HepG2 (cell line): Measurements from ENCODE around the gene SEMA3G. TPM values are rescaled to one million over a fixed set of nuclear protein-coding genes. Genes with fewer than 3 reads are reported as not detected.

Source experiments
- ATAC-seq: fragments of 200-7000 bp; cut with Tn5 transposase; 3 replicates; pipeline ENCODE4 v1.9.1; 2020; ENCODE audit warnings: mild to moderate bottlenecking, moderate library complexity
- BruUV-seq: library from RNA; stranded (reverse); fragments of 400-500 nt; replicated peaks from 2 replicates; lab custom pipeline; 2021; lab: Mats Ljungman, UMichigan
- CTCF ChIA-PET: fragments of 300-600 bp; formaldehyde crosslinking; extraction: SDS; loops from one replicate; lab custom pipeline; 2021; ENCODE audit warnings: low total read pairs, inconsistent platforms, low intra/inter-chr PET ratio; lab: Yijun Ruan, JAX
- POLR2A ChIA-PET: fragments of 350-600 bp; sonication (Branson Sonifier 250); formaldehyde crosslinking; loops from one replicate; lab custom pipeline; 2020; ENCODE audit warnings: antibody characterized with exemption, inconsistent platforms; lab: Yijun Ruan, JAX
- DNase-seq: peaks from one replicate; pipeline ENCODE4 v3.0.0-alpha.2; 2015; ENCODE audit warnings: low spot score
- FAIRE-seq: peaks from 3 replicates; lab custom pipeline; 2011; peaks lifted over from hg19 to GRCh38; lab: Jason Lieb, UNC
- H2AFZ ChIP-seq: one replicate; pipeline ENCODE4 v1.6.1; 2011; ENCODE audit warnings: low read length, inconsistent platforms
- H3K27ac ChIP-seq: fragments of 300-600 bp; 3 replicates; pipeline ENCODE4 v1.8.0; 2011; ENCODE audit warnings: mixed run types, mild to moderate bottlenecking, mixed read lengths, low read length, inconsistent platforms; ENCODE audit not compliant: insufficient read depth; ENCODE audit errors: extremely low read length
- H3K27me3 ChIP-seq, 2 experiments: fragments of 200-600 bp in 1 of 2; 2 replicates in 1 of 2; 3 replicates in 1 of 2; pipeline versions ENCODE4 v1.6.0 to v1.8.0; 2011; ENCODE audit warnings: low read length in 2 of 2, mild to moderate bottlenecking in 2 of 2, moderate library complexity in 2 of 2, inconsistent platforms in 1 of 2; ENCODE audit not compliant: insufficient read depth in 2 of 2, control insufficient read depth in 1 of 2
- H3K36me3 ChIP-seq, 2 experiments: fragments of 200-600 bp in 1 of 2; replicated peaks in 1 of 2; 2 replicates in 1 of 2; 3 replicates in 1 of 2; pipeline versions ENCODE4 v1.5.1 to v1.8.0; 2011; ENCODE audit warnings: low read length in 2 of 2, inconsistent platforms in 1 of 2; ENCODE audit not compliant: insufficient read depth in 2 of 2, control insufficient read depth in 1 of 2
- H3K4me1 ChIP-seq: 2 replicates; pipeline ENCODE4 v1.5.1; 2012; ENCODE audit warnings: low read length, inconsistent platforms; ENCODE audit not compliant: insufficient read depth
- H3K4me2 ChIP-seq: 2 replicates; pipeline ENCODE4 v1.6.0; 2011; ENCODE audit warnings: low read depth, low read length, inconsistent platforms
- H3K4me3 ChIP-seq, 3 experiments: fragments of 200-600 bp in 1 of 3; sonication (generic), shearing (Covaris generic) in 1 of 3; replicated peaks in 1 of 3; 2 replicates each; pipeline ENCODE4 v1.5.1; 2011 to 2016; ENCODE audit warnings: low read length in 3 of 3, inconsistent platforms in 2 of 3, low read depth in 2 of 3, mild to moderate bottlenecking in 2 of 3, control low read depth in 1 of 3, mixed read lengths in 1 of 3; ENCODE audit not compliant: insufficient read depth in 1 of 3
- H3K79me2 ChIP-seq: one replicate; pipeline ENCODE4 v1.6.1; 2011; ENCODE audit warnings: low read length, inconsistent platforms; ENCODE audit not compliant: insufficient read depth
- H3K9ac ChIP-seq: 2 replicates; pipeline ENCODE4 v1.6.0; 2011; ENCODE audit warnings: mild to moderate bottlenecking, low read depth, low read length, inconsistent platforms; ENCODE audit not compliant: insufficient read depth
- H3K9me3 ChIP-seq: 2 replicates; pipeline ENCODE4 v1.5.1; 2012; ENCODE audit warnings: mild to moderate bottlenecking, low read length
- H4K20me1 ChIP-seq: 2 replicates; pipeline ENCODE4 v1.6.0; 2011; ENCODE audit warnings: inconsistent platforms, mild to moderate bottlenecking, low read length, moderate library complexity; ENCODE audit not compliant: insufficient read depth
- JUNB ChIP-seq: sonication (generic); formaldehyde crosslinking; IDR thresholded peaks from 2 replicates; pipeline ENCODE4 v1.8.0; 2022; ENCODE audit warnings: missing genetic modification reagents, mild to moderate bottlenecking, borderline replicate concordance
- PCBP1 ChIP-seq: fragments of 200-400 bp; formaldehyde crosslinking; IDR thresholded peaks from 2 replicates; pipeline ENCODE4 v1.6.1; 2017; ENCODE audit warnings: mild to moderate bottlenecking, low read depth, low read length, borderline replicate concordance
- SAP130 ChIP-seq: IDR thresholded peaks from 2 replicates; pipeline ENCODE4 v1.6.1; 2016; ENCODE audit warnings: low read depth
- THAP9 ChIP-seq: sonication (generic); formaldehyde crosslinking; IDR thresholded peaks from 2 replicates; pipeline ENCODE4; 2020; ENCODE audit warnings: missing genetic modification reagents, mild to moderate bottlenecking, borderline replicate concordance
- ZNF138 ChIP-seq: sonication (generic); formaldehyde crosslinking; IDR thresholded peaks from 2 replicates; pipeline ENCODE4 v1.5.0; 2020; ENCODE audit warnings: mild to moderate bottlenecking, low read depth, missing genetic modification reagents
- ZNF629 ChIP-seq: sonication (generic); formaldehyde crosslinking; conservative IDR thresholded peaks from 2 replicates; pipeline ENCODE4 v1.5.0; 2020; ENCODE audit warnings: missing genetic modification reagents
- WGBS: methylation state at CpG from one replicate; pipeline ENCODE4 v1.1.6; 2017; ENCODE audit warnings: low lambda C conversion rate; 5-methylcytosine and 5-hydroxymethylcytosine counted together
- in situ Hi-C: cut with HindIII; loops from 2 replicates; pipeline ENCODE4 v1.10.0; 2017; ENCODE audit warnings: low pct_unique_long_range_greater_than_20kb; ENCODE audit not compliant: extremely low pct_ligation_motif_present
- intact Hi-C: fragments of 100-400 bp; cut with micrococcal nuclease; formaldehyde crosslinking; loops from one replicate; pipeline ENCODE4 v1.10.0; 2022; ENCODE audit not compliant: unreplicated experiment
- polyA plus RNA-seq, 8 experiments: library from polyadenylated mRNA; depleted of rRNA in 3 of 8; stranded (reverse) in 7 of 8; unstranded in 1 of 8; fragments of >200 nt; fragmentation: Illumina TruSeq in 4 of 8; extraction: Trizol in 4 of 8; gene quantifications; 2 replicates each; pipeline versions ENCODE4 v1.2.1 to v1.2.3, GENCODE V29; 2011 to 2016; ENCODE audit warnings: low read depth in 4 of 8, missing spikeins in 1 of 8, mixed read lengths in 1 of 8; ENCODE audit not compliant: insufficient read depth in 1 of 8
- total RNA-seq, 5 experiments: library from RNA; depleted of rRNA; stranded (reverse); fragments of >200 nt; fragmentation: Illumina TruSeq; extraction: Trizol; gene quantifications; 2 replicates each; pipeline ENCODE4 v1.2.3, GENCODE V29; 2016; ENCODE audit warnings: low read depth in 1 of 5
- TF ChIP-seq, protein P1 (sequence below): fragments of 450-650 bp; IDR thresholded peaks from 2 replicates; pipeline ENCODE4 v1.6.1; 2016

SEMA3G gene
- total and polyA plus RNA-seq, 2 of the 13 experiments (the other 11 are each of a cell fraction or from before 2014, with no cell fraction given), result 6.1 to 8.3 TPM

DNA sequence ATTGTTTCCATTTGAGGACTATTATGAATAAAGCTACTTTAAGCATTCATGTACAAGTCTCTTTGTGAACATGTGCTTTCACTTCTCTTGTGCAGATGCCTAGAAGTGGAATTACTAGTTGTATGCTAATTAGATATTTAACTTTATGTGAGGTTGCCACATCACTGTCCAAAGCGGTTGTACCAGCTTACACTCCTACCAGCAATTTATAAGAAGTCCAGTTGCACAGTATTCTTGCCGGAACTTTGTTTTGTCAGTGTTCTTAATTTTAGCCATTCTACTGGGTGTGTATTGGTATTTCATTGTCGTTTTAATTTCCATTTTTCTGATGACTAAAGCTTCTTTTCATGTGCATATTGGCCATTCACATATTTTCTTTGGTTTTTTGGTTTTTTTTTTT lies 29.1 kb downstream of the SEMA3G start:
- WGBS, result 81% methylated on average over 3 of the region's 3 CpGs
- intact Hi-C loops, result no loop called here
- ATAC-seq, result no peak
- Histone ChIP-seq H3K4me2 (no peak overlapping the region), H3K79me2 (peaks cover 9% of the 10 kb centered on the region), H3K4me1 (peaks cover 17% of the 10 kb centered on the region), H3K4me3 (no peak overlapping the region), H3K36me3 (no peaks in the 10 kb centered on the region)
- no peak for DNase-seq
- FAIRE-seq, result no peak
- POLR2A ChIA-PET, result no interaction called here
- TF ChIP-seq, protein P1, sequence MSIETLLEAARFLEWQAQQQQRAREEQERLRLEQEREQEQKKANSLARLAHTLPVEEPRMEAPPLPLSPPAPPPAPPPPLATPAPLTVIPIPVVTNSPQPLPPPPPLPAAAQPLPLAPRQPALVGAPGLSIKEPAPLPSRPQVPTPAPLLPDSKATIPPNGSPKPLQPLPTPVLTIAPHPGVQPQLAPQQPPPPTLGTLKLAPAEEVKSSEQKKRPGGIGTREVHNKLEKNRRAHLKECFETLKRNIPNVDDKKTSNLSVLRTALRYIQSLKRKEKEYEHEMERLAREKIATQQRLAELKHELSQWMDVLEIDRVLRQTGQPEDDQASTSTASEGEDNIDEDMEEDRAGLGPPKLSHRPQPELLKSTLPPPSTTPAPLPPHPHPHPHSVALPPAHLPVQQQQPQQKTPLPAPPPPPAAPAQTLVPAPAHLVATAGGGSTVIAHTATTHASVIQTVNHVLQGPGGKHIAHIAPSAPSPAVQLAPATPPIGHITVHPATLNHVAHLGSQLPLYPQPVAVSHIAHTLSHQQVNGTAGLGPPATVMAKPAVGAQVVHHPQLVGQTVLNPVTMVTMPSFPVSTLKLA, result no peak
- no peak for TF ChIP-seq SAP130 (CRISPR knock-in tag)
- TF ChIP-seq ZNF629 (CRISPR knock-in tag), result no peak
- no peak for TF ChIP-seq ZNF138 (CRISPR knock-in tag)
- TF ChIP-seq THAP9 (CRISPR knock-in tag), result no peak
- no peak for TF ChIP-seq PCBP1
- no peak for TF ChIP-seq JUNB (CRISPR knock-in tag)
- TF ChIP-seq, all 625 proteins: peak for 0
- Histone ChIP-seq H3K9ac (no peak overlapping the region), H4K20me1 (no peaks in the 10 kb centered on the region), H3K27ac (no peak overlapping the region), H3K27me3 (peaks cover 0 to 4% of the 10 kb centered on the region in 2 experiments; a peak in 1 of 5 replicates), H3K9me3 (no peaks in the 10 kb centered on the region), H2AFZ (no peak overlapping the region)
- CTCF ChIA-PET, result no interaction called here
- BruUV-seq, result no TSS peak
- in situ Hi-C loops, result no loop called here
